Activated CD8-positive, alpha-beta T cell treated with anti-CD3 and anti-CD28 coated beads for 36 hours (primary cell): ENCODE data around the gene TERB2. TPM values are rescaled to one million over a fixed set of nuclear protein-coding genes. Genes with fewer than 3 reads are reported as not detected.
"Not testable (repeated sequence)": the region's sequence is repeated elsewhere in the genome, so short reads cannot be mapped to it uniquely, and the experiment has no call there.

Experiments
- ATAC-seq: fragments of 200-7000 bp; cut with Tn5 transposase; one replicate; pipeline ENCODE4 v1.10.0; 2021; ENCODE audit warnings: mild to moderate bottlenecking, moderate library complexity
- CTCF ChIA-PET: fragments of 350-600 bp; sonication (Branson Sonifier 250); formaldehyde crosslinking; loops from one replicate; lab custom pipeline; 2021; ENCODE audit warnings: antibody characterized with exemption; lab: Charles Lee
- POLR2A ChIA-PET: fragments of 350-600 bp; sonication (Branson Sonifier 250); formaldehyde crosslinking; loops from one replicate; lab custom pipeline; 2021; ENCODE audit warnings: antibody characterized with exemption; lab: Charles Lee
- DNase-seq: peaks from one replicate; pipeline ENCODE4 v3.0.0-alpha.2; 2020
- H3K27ac Mint-ChIP-seq: one replicate; pipeline ENCODE4 v1.8.0; 2021; ENCODE audit warnings: mild to moderate bottlenecking, mixed read lengths
- H3K27me3 Mint-ChIP-seq: one replicate; pipeline ENCODE4 v1.8.0; 2021; ENCODE audit warnings: mixed read lengths
- H3K36me3 Mint-ChIP-seq: one replicate; pipeline ENCODE4 v1.8.0; 2021; ENCODE audit warnings: low read depth, mixed read lengths
- H3K4me1 Mint-ChIP-seq: one replicate; pipeline ENCODE4 v1.8.0; 2021; ENCODE audit warnings: low read depth, mixed read lengths
- H3K4me3 Mint-ChIP-seq: one replicate; pipeline ENCODE4 v1.8.0; 2021; ENCODE audit warnings: mild to moderate bottlenecking, moderate library complexity, mixed read lengths
- H3K9me3 Mint-ChIP-seq: one replicate; pipeline ENCODE4 v1.8.0; 2021; ENCODE audit warnings: mixed read lengths
- intact Hi-C: fragments of 100-400 bp; cut with micrococcal nuclease; formaldehyde crosslinking; loops from one replicate; pipeline ENCODE4 v1.10.0; 2022
- total RNA-seq, 2 experiments: library from RNA; stranded (reverse); gene quantifications; one replicate each; pipeline ENCODE4 v1.2.3, GENCODE V29; 2021
- TF ChIP-seq, protein P1 (sequence below): fragments of 200-600 bp; IDR thresholded peaks from one replicate; pipeline ENCODE4 v1.8.0; 2022; ENCODE audit warnings: antibody characterized with exemption, mild to moderate bottlenecking

TERB2 gene
- total RNA-seq: not detected

DNA sequence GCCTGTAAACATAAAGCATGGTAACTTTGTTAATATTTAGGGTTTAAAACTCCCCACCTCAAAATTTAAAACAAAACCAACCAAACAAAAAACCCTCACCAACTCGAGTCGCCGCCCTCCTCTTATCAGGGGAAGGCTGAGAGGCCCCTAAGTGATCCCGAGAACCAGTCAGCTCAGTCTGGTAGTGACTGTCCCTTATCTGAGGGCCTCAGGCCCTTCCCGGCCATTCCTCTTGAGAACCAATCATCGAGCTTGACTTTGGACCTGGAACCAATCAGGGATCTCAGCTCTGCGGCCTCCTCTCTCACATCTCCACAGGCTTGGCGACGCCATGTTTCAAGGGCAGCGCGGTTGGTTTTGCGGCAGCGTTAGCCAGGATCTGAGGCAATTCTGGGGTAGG lies at the start of gene TERB2:
Gene TERB2 (plus strand): TSS at position 300 of the 400 bp plus-strand sequence. CDS start 32 bp downstream, at position 332.
- CTCF ChIA-PET: no interaction called here
- H3K9me3 Mint-ChIP-seq: no peaks in the 10 kb centered on the region
- intact Hi-C loops: no loop called here
- H3K4me3 Mint-ChIP-seq: no peak within 1 kb of the TSS
- H3K27ac Mint-ChIP-seq: no peak within 1 kb of the TSS
- H3K36me3 Mint-ChIP-seq: no peaks in the 10 kb centered on the region
- no peaks in the 10 kb centered on the region for H3K27me3 Mint-ChIP-seq
- TF ChIP-seq, protein P1, sequence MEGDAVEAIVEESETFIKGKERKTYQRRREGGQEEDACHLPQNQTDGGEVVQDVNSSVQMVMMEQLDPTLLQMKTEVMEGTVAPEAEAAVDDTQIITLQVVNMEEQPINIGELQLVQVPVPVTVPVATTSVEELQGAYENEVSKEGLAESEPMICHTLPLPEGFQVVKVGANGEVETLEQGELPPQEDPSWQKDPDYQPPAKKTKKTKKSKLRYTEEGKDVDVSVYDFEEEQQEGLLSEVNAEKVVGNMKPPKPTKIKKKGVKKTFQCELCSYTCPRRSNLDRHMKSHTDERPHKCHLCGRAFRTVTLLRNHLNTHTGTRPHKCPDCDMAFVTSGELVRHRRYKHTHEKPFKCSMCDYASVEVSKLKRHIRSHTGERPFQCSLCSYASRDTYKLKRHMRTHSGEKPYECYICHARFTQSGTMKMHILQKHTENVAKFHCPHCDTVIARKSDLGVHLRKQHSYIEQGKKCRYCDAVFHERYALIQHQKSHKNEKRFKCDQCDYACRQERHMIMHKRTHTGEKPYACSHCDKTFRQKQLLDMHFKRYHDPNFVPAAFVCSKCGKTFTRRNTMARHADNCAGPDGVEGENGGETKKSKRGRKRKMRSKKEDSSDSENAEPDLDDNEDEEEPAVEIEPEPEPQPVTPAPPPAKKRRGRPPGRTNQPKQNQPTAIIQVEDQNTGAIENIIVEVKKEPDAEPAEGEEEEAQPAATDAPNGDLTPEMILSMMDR: no peak
- ATAC-seq: no peak
- POLR2A ChIA-PET: no interaction called here
- no peak for DNase-seq
- H3K4me1 Mint-ChIP-seq: no peaks in the 10 kb centered on the region

- ATAC-seq: no peak
- Mint-ChIP-seq H3K27me3 (no peaks in the 10 kb centered on the region), H3K27ac (no peak overlapping the region), H3K36me3 (no peaks in the 10 kb centered on the region), H3K4me3 (no peak overlapping the region), H3K9me3 (no peaks in the 10 kb centered on the region), H3K4me1 (peaks cover 5% of the 10 kb centered on the region)
- intact Hi-C loops: no loop called here
- ChIA-PET CTCF (interaction anchor here (0.6 kb wide), 1 partner anchor 56 kb away, joined by 4 read pairs; no protein-coding TSS in a partner anchor), POLR2A (no interaction called here)
- TF ChIP-seq, protein P1: no peak
- DNase-seq: no peak
Measured at GRCh38 chr15:44909423-44909822, 47.1 kb upstream of the TERB2 start.

DNA sequence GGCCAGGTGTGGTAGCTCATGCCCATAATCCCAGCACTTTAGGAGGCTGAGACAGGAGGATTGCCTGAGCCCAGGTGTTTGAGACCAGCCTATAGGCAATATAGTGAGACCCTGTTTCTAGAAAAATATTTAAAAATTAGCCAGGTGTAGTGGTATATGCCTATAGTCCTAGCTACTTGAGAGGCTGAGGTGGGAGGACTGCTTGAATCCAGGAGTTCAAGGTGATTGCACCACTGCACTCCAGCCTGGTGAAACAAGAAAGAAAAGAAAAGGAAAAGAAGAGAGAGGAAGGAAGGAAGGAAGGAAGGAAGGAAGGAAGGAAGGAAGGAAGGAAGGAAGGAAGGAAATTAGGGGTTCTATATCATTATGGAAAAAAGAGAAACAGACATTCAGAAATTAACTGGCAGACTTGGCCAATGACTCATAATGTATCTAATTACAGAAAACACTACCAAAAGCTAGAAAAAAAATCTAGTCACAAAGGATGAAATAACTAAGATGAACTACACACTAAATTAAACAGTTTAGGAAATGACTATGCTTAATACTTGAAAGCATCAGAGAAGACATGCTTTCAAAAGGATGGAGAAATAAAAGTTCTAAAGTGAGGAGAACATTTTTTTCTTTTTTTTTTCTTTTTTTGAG lies 45.4 kb upstream of the TERB2 start:
- Mint-ChIP-seq H3K36me3 (no peaks in the 10 kb centered on the region), H3K4me3 (no peak overlapping the region), H3K9me3 (no peaks in the 10 kb centered on the region), H3K4me1 (peaks cover 5% of the 10 kb centered on the region), H3K27me3 (no peaks in the 10 kb centered on the region), H3K27ac (no peak overlapping the region)
- TF ChIP-seq, protein P1: no peak
- POLR2A ChIA-PET: interaction anchor here (1.0 kb wide), 1 partner anchor 58 kb away, joined by 3 read pairs; no protein-coding TSS in a partner anchor
- CTCF ChIA-PET: interaction anchor here (3.7 kb wide), 1 partner anchor 57 kb away, joined by 17 read pairs; no protein-coding TSS in a partner anchor
- DNase-seq (no peak), ATAC-seq (no peak)
- intact Hi-C loops: no loop called here

DNA sequence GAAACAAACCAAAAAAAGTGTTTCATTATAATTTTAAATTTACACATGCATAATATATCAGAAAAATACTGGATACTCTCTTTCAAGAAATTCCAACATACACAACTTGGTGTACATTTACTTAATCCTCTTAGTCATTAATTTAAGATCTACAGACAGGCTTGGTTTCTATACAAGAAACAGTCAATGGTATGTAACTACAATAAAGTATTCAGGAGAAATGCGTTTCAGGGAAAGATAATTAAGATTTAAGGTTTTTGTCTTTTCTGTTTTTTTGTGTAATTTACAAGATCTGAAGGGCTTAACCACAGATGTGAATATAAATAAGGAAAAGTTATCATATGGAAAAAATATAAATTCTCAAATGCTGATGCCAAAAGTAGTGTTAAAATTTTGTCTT lies 44.3 kb upstream of the TERB2 start:
- intact Hi-C loops, H3K36me3 Mint-ChIP-seq, H3K4me3 Mint-ChIP-seq, H3K9me3 Mint-ChIP-seq, H3K27me3 Mint-ChIP-seq, ATAC-seq, DNase-seq, H3K4me1 Mint-ChIP-seq, POLR2A ChIA-PET, H3K27ac Mint-ChIP-seq: not testable (repeated sequence)
- CTCF ChIA-PET: interaction anchor here (3.7 kb wide), 1 partner anchor 59 kb away, joined by 17 read pairs; no protein-coding TSS in a partner anchor

- POLR2A ChIA-PET, H3K4me1 Mint-ChIP-seq, H3K36me3 Mint-ChIP-seq, ATAC-seq, H3K4me3 Mint-ChIP-seq, H3K9me3 Mint-ChIP-seq, H3K27me3 Mint-ChIP-seq, intact Hi-C loops, H3K27ac Mint-ChIP-seq, DNase-seq: not testable (repeated sequence)
- CTCF ChIA-PET: interaction anchor here (3.7 kb wide), 1 partner anchor 59 kb away, joined by 17 read pairs; no protein-coding TSS in a partner anchor
Measured at GRCh38 chr15:44912974-44913448, 43.5 kb upstream of the TERB2 start.

GRCh38 chr15:44918136-44918535 lies 38.4 kb upstream of the TERB2 start:
- ChIA-PET POLR2A (no interaction called here), CTCF (no interaction called here)
- TF ChIP-seq, protein P1: no peak
- DNase-seq (no peak), ATAC-seq (no peak)
- intact Hi-C loops: no loop called here
- H3K36me3 Mint-ChIP-seq: no peaks in the 10 kb centered on the region
- no peaks in the 10 kb centered on the region for H3K4me1 Mint-ChIP-seq
- no peaks in the 10 kb centered on the region for H3K27me3 Mint-ChIP-seq
- H3K9me3 Mint-ChIP-seq: no peaks in the 10 kb centered on the region
- H3K4me3 Mint-ChIP-seq: no peak overlapping the region
- H3K27ac Mint-ChIP-seq: no peak overlapping the region

DNA sequence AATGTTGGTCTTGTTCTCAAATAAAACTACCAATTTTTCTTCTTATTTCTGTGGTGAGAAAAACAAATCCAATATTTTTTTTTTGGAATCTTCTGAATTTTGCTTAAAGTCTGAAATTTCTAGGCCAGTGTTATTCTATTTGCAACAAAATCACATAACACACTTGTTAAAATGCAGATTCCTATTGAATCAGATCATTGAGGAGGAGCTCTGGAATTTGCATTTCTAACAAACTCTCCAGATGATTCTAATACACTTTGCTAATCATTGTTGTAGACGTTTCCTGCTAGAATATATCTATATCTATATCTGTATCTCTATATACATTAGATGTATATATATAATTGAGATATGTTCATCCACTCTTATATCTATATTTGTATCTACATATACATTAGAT lies 27.8 kb upstream of the TERB2 start:
- H3K27ac Mint-ChIP-seq, H3K36me3 Mint-ChIP-seq, H3K4me3 Mint-ChIP-seq, H3K9me3 Mint-ChIP-seq, H3K27me3 Mint-ChIP-seq, ATAC-seq, intact Hi-C loops, DNase-seq, H3K4me1 Mint-ChIP-seq, CTCF ChIA-PET, POLR2A ChIA-PET: not testable (repeated sequence)

GRCh38 chr15:44930283-44930682 lies 26.2 kb upstream of the TERB2 start:
- ATAC-seq, intact Hi-C loops, H3K4me3 Mint-ChIP-seq, POLR2A ChIA-PET, CTCF ChIA-PET, DNase-seq, H3K9me3 Mint-ChIP-seq, H3K27me3 Mint-ChIP-seq, H3K36me3 Mint-ChIP-seq, H3K4me1 Mint-ChIP-seq, H3K27ac Mint-ChIP-seq: not testable (repeated sequence)
